Kidney glomerular epithelial cell (primary cell): ENCODE data around the gene GDPD2.
"Not testable (repeated sequence)": the region's sequence is repeated elsewhere in the genome, so short reads cannot be mapped to it uniquely, and the experiment has no call there.

ENCODE experiments used
- DNase-seq: peaks from one replicate; lab custom pipeline; 2025; lab: John Stamatoyannopoulos, UW

Gene GDPD2

GRCh38 chrX:70422851-70423341 is at the start of gene GDPD2:
TSS of gene GDPD2 (plus strand) at chrX:70423314. CDS start at chrX:70424985, 1,671 bp downstream.
- DNase-seq, result peak; percentile 3

GRCh38 chrX:70386235-70386634 is 36.9 kb upstream of the GDPD2 start:
- no peak for DNase-seq

GRCh38 chrX:70398899-70399298 is 24.2 kb upstream of the GDPD2 start:
- peak; percentile 0 for DNase-seq

- DNase-seq, result not testable (repeated sequence)
These were observed 22.9 kb upstream of the GDPD2 start for GRCh38 chrX:70400181-70400580.

- DNase-seq, result no peak
These were observed 20.4 kb upstream of the GDPD2 start for GRCh38 chrX:70402721-70403120.

- no peak for DNase-seq
These were observed 18.1 kb upstream of the GDPD2 start for GRCh38 chrX:70405003-70405402.

- DNase-seq, result no peak
These were observed 12.2 kb upstream of the GDPD2 start for GRCh38 chrX:70410921-70411320.

- DNase-seq, result no peak
These were observed 11.6 kb upstream of the GDPD2 start for GRCh38 chrX:70411475-70411874.

- DNase-seq, result no peak
These were observed 1.5 kb upstream of the GDPD2 start for GRCh38 chrX:70421618-70422017.

GRCh38 chrX:70423936-70424675 is 992 bp downstream of the GDPD2 start:
- DNase-seq, result no peak

- DNase-seq, result no peak
These were observed 1.7 kb downstream of the GDPD2 start for GRCh38 chrX:70424801-70425200.

- no peak for DNase-seq
These were observed 3.5 kb downstream of the GDPD2 start for GRCh38 chrX:70426286-70427278.

GRCh38 chrX:70427365-70427764 is 4.3 kb downstream of the GDPD2 start:
- no peak for DNase-seq

GRCh38 chrX:70429759-70430158 is 6.6 kb downstream of the GDPD2 start:
- no peak for DNase-seq

- no peak for DNase-seq
These were observed 10.1 kb downstream of the GDPD2 start for GRCh38 chrX:70432936-70433847.

GRCh38 chrX:70433848-70434351 is 10.8 kb downstream of the GDPD2 start:
- peak; percentile 10 for DNase-seq

- peak; percentile 61 for DNase-seq
These were observed 11.3 kb downstream of the GDPD2 start for GRCh38 chrX:70434352-70434866.

GRCh38 chrX:70434914-70435586 is 11.9 kb downstream of the GDPD2 start:
- no peak for DNase-seq

- DNase-seq, result no peak
These were observed 13.2 kb downstream of the GDPD2 start for GRCh38 chrX:70436343-70436742.

GRCh38 chrX:70437011-70437410 is 13.9 kb downstream of the GDPD2 start:
- DNase-seq, result no peak
